Nephron progenitor cell (in vitro differentiated cells): ENCODE data around the gene CLCA1.

Source experiments
- DNase-seq: peaks from one replicate; pipeline ENCODE4 v3.0.0; 2021
- H3K27ac Mint-ChIP-seq: 2 replicates; pipeline ENCODE4 v1.8.0; 2021; ENCODE audit warnings: mild to moderate bottlenecking, moderate library complexity, mixed read lengths
- H3K27me3 Mint-ChIP-seq: 2 replicates; pipeline ENCODE4 v1.8.0; 2021; ENCODE audit warnings: mild to moderate bottlenecking, low read depth, mixed read lengths; ENCODE audit not compliant: poor library complexity
- H3K36me3 Mint-ChIP-seq: 2 replicates; pipeline ENCODE4 v1.8.0; 2021; ENCODE audit warnings: low read depth, mixed read lengths
- H3K4me1 Mint-ChIP-seq: 2 replicates; pipeline ENCODE4 v1.8.0; 2021; ENCODE audit warnings: mixed read lengths
- H3K4me3 Mint-ChIP-seq: 2 replicates; pipeline ENCODE4 v1.8.0; 2021; ENCODE audit warnings: mild to moderate bottlenecking, moderate library complexity, mixed read lengths
- H3K9me3 Mint-ChIP-seq: 2 replicates; pipeline ENCODE4 v1.8.0; 2021; ENCODE audit warnings: mild to moderate bottlenecking, moderate library complexity, mixed read lengths
- TF ChIP-seq, protein P1 (sequence below): fragments of 200-600 bp; sonication (generic); IDR thresholded peaks from 2 replicates; pipeline ENCODE4 v1.5.0; 2021; ENCODE audit warnings: antibody characterized with exemption

Gene CLCA1

DNA sequence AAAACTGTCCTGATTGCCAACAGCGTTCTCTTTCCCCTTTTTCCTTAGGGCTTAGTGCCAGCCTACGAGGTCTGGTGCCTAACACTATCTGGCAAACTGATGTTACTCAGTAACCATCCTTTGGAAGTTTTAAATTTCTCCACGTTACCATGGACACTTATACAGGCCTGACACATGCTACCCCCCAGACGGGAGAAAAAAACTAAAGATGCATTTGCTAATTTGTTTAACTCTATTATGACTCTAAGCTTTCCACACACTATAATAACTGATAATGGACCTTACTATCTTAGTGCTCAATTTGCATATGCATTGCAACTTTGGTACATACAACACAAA is 36.8 kb downstream of the CLCA1 start:
- no peak overlapping the region for H3K27ac Mint-ChIP-seq
- H3K36me3 Mint-ChIP-seq: no peaks in the 10 kb centered on the region
- H3K9me3 Mint-ChIP-seq: no peaks in the 10 kb centered on the region
- H3K4me3 Mint-ChIP-seq: no peak overlapping the region
- H3K27me3 Mint-ChIP-seq: peaks cover 19% of the 10 kb centered on the region
- no peak for DNase-seq
- TF ChIP-seq, protein P1, sequence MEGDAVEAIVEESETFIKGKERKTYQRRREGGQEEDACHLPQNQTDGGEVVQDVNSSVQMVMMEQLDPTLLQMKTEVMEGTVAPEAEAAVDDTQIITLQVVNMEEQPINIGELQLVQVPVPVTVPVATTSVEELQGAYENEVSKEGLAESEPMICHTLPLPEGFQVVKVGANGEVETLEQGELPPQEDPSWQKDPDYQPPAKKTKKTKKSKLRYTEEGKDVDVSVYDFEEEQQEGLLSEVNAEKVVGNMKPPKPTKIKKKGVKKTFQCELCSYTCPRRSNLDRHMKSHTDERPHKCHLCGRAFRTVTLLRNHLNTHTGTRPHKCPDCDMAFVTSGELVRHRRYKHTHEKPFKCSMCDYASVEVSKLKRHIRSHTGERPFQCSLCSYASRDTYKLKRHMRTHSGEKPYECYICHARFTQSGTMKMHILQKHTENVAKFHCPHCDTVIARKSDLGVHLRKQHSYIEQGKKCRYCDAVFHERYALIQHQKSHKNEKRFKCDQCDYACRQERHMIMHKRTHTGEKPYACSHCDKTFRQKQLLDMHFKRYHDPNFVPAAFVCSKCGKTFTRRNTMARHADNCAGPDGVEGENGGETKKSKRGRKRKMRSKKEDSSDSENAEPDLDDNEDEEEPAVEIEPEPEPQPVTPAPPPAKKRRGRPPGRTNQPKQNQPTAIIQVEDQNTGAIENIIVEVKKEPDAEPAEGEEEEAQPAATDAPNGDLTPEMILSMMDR: no peak
- peaks cover 25% of the 10 kb centered on the region for H3K4me1 Mint-ChIP-seq

DNA sequence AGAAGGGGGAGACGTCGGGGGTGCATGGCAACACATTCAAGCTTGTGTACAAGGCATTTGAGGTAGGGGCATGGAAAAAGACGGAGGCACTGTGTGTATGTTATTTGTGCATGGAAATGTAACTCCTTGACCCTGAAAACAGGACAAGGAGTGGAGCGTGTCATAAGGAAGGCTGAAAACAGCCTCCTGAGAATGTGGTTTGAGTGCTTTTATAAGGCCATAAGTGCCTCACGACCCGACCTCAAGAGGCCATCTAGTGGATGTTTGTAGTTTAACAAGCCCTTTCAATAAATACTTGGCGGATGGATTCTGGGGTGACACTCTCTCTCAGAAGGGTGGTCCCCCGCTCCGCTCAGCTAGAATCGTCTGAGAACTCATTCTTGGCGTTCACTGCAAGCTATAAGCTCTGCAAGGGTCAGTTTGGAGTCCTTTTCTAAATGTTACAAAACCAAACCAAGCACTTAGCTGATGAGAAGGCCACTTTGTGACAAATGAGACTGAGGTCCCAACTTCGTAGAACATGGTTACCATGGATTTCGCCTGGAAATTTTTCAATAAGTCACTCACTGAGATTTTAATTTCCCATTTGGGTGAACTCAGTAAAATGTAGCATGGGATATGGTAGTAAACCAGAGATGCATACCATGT is 39.3 kb downstream of the CLCA1 start:
- TF ChIP-seq, protein P1: peak; percentile 50
- no peak overlapping the region for H3K4me3 Mint-ChIP-seq
- H3K9me3 Mint-ChIP-seq: no peaks in the 10 kb centered on the region
- no peak overlapping the region for H3K27ac Mint-ChIP-seq
- H3K27me3 Mint-ChIP-seq: peaks cover 10% of the 10 kb centered on the region
- peak; percentile 12 for DNase-seq
- peaks cover 12% of the 10 kb centered on the region for H3K4me1 Mint-ChIP-seq
- no peaks in the 10 kb centered on the region for H3K36me3 Mint-ChIP-seq

DNA sequence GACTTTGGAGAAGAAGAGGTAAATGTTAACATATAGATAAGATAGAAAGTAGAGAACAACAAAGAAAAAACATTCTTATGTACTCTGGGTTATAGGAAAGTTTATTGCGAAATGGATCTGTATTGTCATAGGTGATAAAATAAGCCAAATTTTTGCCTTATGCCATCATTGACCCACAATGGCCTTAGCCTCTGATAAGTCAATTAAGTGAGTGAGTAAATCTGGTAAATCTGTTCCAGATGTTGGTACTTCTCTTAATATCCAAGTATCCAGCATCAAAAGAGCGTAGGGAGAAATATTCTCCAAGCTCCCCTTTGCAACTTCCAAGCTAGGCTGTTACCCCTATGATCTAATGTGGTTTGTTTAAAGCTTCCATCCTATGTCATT is 39.8 kb downstream of the CLCA1 start:
- TF ChIP-seq, protein P1: no peak
- H3K4me1 Mint-ChIP-seq: peaks cover 7% of the 10 kb centered on the region
- H3K4me3 Mint-ChIP-seq: no peak overlapping the region
- no peak overlapping the region for H3K27ac Mint-ChIP-seq
- DNase-seq: no peak
- H3K36me3 Mint-ChIP-seq: no peaks in the 10 kb centered on the region
- peaks cover 6% of the 10 kb centered on the region for H3K27me3 Mint-ChIP-seq
- no peaks in the 10 kb centered on the region for H3K9me3 Mint-ChIP-seq

DNA sequence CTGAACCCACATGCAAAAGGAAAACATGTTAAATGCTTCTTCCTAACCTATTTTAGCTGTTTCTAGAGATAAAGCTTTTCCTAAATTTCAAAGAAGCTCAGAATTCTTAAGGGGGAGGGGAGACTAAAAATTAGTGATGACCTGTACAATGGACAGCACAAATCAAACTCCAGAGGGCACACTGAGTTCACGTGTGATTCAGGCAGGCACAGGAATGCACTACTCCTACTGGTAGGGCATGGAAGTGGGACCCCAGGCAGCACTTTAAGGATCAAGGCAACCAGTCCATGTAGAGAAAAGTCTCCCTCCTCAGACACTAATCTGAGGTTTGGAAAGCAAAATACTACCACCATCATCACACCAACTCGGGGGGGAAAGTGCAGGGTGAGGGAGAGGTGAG is 46.9 kb downstream of the CLCA1 start:
- no peaks in the 10 kb centered on the region for H3K36me3 Mint-ChIP-seq
- no peaks in the 10 kb centered on the region for H3K9me3 Mint-ChIP-seq
- DNase-seq: no peak
- TF ChIP-seq, protein P1: peak; percentile 36
- H3K27me3 Mint-ChIP-seq: no peaks in the 10 kb centered on the region
- no peak overlapping the region for H3K4me3 Mint-ChIP-seq
- H3K27ac Mint-ChIP-seq: no peak overlapping the region
- no peaks in the 10 kb centered on the region for H3K4me1 Mint-ChIP-seq

DNA sequence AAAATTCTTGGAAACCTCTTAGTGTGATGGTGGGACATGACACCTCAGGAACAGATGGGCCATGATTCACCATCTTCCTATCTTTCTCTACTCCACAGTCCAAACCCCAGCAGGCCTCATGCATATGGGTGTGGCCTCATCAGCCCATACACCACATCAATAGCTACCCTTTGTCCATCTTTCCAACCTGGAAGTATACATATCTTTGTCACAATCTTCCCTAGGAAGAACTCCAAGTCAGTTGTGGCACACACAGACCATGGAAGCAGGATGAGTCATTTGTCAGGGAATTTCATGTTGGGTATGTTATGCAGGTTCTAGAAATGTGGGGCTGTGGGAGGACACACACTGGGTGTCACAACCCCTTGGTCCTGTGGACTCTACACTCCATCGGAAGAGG is 47.6 kb downstream of the CLCA1 start:
- no peaks in the 10 kb centered on the region for H3K27me3 Mint-ChIP-seq

DNA sequence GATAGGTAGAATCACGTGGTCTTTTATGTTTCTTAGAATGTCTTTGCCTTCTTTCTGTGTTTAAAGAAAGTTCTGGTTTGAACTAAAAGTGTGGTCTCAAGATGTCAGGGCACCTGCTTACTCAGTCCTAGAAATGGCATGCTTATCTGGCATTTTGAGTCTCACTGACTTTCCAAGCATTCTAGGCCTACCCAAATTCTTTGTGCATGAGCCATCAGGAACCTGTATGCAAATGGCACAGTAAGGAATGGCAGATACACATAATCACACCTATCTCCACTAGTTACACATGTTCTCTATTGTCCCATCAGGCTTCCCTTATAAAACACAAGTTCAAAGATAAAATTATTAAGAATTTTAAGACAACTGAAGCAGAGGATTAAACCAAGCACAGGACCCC is 48.6 kb downstream of the CLCA1 start:
- H3K4me1 Mint-ChIP-seq: no peaks in the 10 kb centered on the region
- no peaks in the 10 kb centered on the region for H3K27me3 Mint-ChIP-seq
- no peak for DNase-seq
- H3K9me3 Mint-ChIP-seq: no peaks in the 10 kb centered on the region
- no peak overlapping the region for H3K4me3 Mint-ChIP-seq
- H3K36me3 Mint-ChIP-seq: no peaks in the 10 kb centered on the region
- no peak overlapping the region for H3K27ac Mint-ChIP-seq
- TF ChIP-seq, protein P1: no peak

More for the DNA sequence above, 47.6 kb downstream of the CLCA1 start:
- Mint-ChIP-seq H3K36me3 (no peaks in the 10 kb centered on the region), H3K9me3 (no peaks in the 10 kb centered on the region), H3K4me1 (no peaks in the 10 kb centered on the region), H3K27ac (no peak overlapping the region), H3K4me3 (no peak overlapping the region)
- TF ChIP-seq, protein P1: no peak
- no peak for DNase-seq
